Stimulated activated CD4-positive, alpha-beta T cell treated with anti-CD3 and anti-CD28 coated beads, Interleukin-2, amount 100 ng/mL, for 24 hours (primary cell): Measurements from ENCODE around the gene CHCHD3.
"Not testable (repeated sequence)": the region's sequence is repeated elsewhere in the genome, so short reads cannot be mapped to it uniquely, and the experiment has no call there.

ENCODE experiments used
- DNase-seq, 2 donors: peaks; one replicate each; pipeline ENCODE4 v3.0.0-alpha.2; 2020

The CHCHD3 gene

DNA sequence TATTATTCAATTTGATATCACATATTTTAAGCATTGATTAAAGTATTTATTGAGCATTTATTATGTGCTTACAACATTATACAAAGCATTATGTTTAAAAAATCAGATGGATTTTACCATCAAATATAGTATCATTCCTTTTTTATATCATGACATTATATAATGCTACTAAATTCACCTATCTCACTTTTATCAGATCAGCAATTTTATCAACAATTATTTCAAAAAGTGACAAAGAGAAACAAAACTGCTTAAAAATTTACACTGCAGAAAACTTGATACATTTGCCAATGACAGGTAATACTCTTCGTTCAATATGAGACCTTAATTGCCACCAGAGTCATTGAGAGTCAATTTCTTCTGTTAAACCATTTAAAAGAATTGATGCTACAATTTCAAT lies 82.0 kb downstream of the CHCHD3 start:
- DNase-seq = no peak

DNA sequence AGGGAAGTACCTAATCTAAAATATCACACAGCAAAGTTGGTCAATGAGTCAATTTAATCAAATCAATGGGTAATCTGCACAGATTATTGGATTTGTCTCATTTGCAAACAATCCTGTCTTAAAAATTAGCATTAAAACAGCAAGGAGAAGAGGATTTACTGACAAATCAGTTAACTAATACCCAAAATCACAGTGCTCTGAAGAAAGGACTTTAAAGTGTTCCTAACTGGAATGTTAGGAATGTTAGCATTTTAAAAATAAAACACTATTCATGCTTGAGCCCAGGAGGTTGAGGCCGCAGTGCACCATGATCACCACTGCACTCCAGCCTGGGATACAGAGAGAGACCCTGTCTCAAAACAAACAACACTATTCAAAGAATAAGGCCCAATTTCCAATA lies 83.1 kb downstream of the CHCHD3 start:
- DNase-seq = no peak

DNA sequence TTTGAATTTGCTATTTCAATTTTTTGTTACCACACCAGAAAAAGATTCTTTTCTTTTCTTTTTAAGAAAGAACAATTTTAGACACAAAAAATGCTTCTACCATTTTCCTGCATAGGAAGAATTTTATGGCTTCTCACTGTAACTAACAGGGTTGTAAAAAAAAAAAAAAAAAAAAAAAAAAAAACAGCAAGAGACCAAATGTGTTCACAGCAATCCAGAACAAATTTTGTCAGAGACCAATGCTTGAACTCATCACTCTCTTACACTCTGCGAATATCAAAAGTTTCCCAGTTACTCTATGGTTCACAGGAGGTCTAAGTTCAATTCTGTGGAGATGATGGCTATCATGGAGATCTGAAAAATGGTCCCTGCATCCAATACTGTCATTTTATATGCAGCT lies 84.4 kb downstream of the CHCHD3 start:
- DNase-seq = no peak

DNA sequence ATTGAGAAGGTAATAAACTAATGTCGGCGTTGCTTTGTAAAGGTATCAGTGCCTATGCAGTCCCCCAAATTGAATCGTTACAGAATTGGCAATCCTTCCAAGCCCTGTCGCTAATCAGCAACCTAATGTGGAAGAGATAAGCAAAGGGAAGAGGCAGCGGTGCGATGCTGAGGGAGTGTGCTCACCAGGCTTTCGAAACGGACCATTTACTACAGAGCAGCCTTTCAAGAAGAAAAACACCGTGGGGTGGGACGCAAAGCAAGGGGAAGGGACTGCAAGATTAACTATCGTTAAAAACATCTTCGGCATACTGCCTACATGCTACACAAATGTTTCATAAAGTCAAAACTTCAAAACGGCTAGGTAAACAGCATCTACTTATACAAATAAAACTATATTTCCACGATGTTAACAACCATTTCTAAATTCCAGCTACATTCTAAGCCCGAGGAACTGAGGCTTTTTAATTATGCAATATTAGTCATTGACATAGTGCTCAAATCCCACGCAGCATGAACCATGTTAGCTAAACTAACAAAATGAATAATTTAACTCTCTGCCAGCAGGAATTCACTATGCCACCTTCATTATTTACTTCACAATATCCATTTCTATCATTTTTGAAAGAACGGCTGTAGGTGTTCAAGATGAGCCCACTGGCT lies 85.2 kb downstream of the CHCHD3 start:
- DNase-seq = no peak

DNA sequence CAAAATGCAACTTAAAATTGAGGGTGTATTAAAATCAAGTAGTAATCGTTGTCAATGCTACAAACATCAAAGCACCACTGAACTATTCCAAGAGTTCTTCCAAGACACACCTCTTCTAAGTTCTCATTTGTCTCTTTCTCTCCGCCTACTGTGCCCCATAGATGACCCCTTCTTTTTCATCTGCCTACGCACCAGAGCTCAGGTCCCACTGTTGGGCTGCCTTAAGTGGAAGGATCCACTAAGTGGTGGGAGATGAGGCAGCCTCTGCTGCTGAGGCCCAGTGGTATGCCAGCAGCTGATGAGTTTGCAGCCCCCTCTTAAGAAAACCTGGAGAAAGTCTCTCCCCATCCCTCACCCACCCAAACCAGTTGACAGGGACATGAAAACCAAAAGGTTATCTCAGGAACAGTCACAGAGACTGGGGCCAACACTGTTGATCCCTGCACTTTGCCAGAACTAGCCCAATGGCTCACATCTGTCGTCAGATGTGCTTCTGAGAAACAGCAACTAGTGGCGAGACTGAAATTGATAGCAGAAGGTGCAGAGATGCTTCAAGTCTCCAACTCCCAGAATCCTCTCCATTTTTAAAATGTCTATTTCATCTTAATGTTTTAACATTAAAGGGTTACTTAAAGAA lies 88.4 kb downstream of the CHCHD3 start:
- DNase-seq = no peak

DNA sequence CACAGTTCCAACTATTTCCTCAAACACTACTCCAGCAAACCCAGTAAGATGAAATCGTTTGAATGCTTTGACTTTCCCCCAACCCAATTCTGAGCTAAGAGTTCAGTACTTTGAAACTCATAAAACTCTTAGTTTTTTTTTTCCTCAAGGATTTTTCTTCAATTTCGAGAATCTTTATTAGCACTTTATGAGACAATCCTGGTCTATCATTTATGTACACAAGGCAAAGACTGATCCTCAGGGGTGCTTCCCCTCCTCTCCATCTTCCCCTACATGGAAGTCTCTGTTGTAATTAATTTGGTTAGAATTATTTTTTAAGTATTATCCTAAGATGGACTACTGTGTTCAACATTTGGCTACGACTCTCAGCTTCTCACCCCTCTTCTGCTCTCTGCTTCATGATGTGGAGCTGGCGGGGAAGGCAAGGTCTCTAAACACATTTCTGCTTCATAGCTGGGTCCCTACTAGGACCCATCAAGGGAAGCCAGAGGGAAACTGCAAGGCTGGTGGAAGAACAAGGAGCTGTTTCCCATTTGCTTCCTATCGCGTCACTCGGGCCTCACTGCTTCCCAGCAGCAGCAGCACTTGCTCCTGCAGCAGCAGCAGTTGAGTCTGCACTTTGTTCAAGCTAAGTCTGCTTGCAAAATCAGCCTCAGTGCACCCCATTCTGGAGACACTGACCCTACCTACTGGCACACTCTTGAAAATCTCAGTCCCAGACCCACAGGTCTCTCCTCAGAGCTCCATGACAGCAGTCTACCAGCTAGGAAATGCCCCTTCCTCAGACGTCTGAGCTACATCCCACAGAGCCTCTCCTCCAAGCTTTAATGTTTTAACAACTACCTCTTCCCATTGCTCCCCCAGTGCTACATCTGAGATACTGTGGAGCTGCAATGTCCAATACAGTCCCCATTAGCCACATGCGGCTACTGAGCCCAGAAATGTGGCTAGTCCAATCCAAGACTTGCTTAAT lies 90.0 kb downstream of the CHCHD3 start:
- DNase-seq = no peak

DNA sequence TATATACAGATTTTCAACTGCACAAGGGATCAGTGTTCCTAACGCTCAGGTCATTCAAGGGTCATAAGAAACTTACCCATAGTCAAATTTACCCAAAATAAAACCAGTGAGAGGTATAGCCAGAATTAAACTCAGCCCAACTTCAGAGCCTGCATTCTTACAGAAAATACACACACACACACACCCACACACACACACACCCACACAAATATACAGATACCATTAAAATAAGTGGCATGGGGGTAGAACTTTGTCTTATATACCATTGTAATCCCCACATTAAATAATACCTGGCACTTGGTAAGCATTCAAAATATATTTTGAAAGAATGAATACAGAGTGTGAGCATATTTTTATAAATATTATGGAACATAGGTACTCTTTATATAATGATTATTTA lies 93.8 kb downstream of the CHCHD3 start:
- no peak for DNase-seq

DNA sequence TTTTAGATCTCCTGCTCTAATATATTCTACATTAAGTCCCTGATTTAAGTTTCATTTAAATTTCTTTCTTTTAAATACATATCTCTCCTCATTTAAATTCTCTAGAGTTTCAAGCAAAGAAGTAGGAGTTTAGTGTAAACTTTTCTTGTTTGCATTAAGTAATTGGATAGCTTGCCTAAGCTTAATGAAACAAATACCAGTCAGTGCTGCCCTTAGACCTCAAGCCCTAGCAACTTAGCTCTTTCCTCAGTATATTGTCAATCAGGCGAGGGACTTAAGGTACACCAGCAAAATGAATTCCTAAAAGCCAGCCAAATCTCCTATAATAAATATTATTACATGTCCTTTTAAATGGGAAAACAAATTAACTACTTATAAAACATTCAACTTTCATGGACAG lies 101.5 kb downstream of the CHCHD3 start:
- DNase-seq = no peak

DNA sequence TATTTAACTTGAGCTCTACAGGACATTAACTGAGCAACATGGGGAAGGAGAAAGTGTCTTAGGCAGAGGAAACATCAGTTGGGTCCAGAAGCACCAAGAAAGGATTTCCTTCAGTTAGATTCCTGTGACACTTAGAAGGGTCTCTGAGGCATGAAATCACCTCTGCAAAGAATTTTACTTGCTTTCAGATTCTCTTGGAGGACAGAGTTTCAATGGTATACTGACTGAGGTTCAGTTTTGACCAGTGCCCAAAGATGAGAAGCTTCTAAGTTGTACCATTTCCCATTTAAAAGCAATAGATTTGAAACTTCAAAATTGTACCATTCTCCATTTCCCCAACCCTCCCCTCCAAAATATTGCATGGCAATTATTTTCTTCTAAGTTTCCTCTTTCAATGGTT lies 102.4 kb downstream of the CHCHD3 start:
- no peak for DNase-seq

DNA sequence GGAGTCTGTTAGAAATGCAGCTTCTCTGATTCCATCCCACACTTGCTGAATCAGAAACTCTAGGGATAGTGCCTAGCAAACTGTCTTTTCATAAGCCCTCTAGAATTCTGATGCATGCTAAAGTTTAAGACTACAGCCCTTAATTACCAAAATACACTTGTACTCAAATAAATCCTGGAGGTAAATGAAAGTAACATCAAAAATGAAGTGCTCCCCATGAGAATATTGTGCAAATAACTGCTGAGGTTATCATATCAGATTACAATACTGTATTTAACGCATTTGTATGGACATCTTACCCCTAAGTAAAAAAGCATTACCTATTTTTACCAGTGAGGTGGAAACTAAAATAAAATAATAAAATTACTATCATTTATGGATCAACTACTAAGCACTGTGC lies 104.7 kb downstream of the CHCHD3 start:
- DNase-seq = no peak

DNA sequence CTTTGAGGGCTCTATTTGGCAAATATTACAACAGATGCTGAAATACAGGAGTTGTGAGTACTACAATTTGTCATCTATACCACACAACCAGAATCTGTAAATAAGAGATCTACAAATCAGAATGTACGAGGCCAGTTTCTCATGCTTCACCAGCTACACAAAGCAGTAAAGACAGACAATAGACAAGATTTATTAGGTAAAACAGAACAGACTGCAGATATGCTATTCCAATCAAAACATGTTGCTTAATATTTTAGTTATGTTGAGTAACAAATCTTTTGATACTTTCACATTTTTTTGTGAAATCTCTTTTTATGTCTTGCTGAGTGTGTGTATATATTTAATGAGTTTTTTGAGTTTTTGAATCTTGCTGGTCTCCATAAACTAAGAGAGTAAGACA lies 109.1 kb downstream of the CHCHD3 start:
- DNase-seq = no peak

DNA sequence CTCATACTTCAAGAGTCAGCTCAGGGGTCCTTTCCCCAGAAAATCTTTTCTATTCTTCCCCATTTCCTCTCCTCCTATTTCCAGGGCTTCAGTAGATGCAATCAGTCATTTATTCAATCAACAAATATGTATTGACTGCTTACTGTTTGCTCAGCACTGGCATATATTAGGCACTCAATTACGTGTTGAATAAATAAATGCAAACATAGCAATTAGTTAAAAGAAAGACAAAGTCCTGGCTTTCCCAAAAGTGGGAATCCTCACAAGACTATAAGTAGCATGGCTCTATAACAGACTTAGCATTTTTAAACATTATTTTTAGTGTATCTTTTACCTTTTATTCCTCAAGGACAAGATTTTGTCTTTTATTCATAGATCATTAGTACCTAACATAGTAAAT lies 111.6 kb downstream of the CHCHD3 start:
- no peak for DNase-seq

DNA sequence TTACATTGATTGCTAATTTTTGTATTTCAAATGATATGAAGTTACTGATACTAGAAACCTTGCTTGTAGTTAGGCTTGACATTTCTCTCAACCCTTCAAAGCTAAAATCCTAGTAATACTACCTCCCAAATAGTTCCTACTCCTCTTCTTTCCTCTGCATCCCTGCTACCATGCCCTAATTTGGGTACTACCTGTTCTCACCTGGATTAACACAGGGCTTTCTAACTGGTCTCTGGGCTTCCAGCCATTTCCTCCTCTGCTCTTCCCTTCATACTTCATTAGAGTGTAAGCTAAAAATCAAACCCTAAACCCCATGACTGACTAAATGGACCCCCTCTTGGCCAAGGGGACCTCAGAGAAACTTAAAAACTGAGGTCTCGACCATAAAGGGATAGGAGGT lies 112.4 kb downstream of the CHCHD3 start:
- DNase-seq = no peak

DNA sequence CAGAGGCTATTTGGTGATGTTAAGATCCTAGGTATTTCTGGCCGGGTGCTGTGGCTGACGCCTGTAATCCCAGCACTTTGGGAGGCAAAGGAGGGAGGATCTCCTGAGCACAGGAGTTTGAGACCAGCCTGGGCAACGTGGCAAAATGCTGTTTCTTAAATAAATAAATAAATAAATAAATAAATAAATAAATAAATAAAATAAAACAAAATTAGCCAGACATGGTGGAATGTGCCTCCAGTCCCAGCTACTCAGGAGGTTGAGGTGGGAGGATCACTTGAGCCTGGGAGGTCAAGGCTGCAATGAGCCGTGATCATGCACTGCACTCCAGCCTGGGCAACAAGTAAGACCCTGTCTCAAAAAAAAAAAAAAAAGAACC lies 114.4 kb downstream of the CHCHD3 start:
- not testable (repeated sequence) for DNase-seq

DNA sequence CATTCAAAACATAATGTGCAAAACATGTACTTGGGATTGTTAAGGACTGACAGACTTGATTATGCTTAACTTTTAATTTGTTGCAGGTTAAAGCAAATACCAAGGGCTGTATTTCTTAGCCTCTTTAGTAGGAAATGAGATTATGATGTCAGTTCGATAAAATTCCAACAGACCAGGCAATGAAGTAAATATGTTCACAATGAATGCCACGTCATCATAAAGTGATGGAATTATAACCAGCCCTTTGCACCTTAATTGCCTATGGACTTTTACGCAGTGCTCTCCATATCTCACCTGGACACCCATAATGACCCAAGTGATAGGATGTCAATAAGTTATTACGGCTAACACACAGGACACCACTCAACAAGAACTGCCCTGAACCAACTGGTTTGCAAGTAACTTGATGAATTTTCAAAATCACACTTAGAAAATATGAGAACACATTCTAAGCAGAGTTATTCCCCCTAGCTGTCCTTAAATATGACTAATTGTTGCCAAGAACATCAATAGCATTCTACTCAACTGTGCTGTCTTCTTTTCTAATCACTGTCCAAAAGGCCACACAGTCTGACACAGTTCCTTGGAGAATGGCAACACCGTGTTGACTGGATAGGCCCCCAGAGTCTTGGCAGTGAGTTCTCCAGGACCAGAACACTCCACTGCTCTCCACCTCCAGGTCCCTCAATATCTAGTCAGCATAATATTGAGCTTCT lies 115.0 kb downstream of the CHCHD3 start:
- DNase-seq = no peak

DNA sequence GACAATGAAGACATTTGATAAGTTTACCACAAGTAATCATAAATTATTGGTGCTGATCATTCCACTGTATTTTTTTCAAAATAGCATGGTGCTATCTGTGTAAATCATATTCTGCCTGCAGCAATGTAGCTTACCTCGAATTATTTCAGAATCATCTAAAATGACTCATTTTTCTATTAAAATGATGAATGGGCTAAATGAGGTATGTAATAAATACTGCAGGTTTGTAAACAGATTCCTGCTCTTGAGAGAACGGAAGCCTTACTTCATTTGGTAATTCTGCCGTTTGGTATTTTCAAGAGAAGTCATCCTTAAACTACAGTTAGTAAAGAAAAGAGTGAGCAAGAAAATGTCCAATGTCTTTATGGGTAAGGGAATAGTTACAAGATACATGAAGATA lies 115.9 kb downstream of the CHCHD3 start:
- no peak for DNase-seq

DNA sequence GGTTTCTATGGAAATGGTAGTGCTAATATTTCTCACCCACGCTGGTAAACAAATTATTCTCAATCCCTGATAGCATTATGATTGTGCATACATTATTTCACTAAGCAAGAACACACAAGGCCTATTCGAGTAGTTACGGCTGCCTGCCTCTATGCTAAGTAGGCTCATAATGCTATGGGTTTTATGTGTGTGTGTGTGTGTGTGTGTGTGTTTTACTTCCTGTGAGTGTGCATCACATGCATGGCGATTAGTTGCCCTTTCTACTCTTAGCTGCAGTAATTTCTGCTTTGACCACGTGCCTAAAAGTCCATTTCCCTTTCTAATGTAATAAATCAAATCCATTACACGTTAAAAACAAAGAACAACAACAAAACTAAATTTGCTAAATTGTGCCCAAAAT lies 117.0 kb downstream of the CHCHD3 start:
- DNase-seq = no peak

DNA sequence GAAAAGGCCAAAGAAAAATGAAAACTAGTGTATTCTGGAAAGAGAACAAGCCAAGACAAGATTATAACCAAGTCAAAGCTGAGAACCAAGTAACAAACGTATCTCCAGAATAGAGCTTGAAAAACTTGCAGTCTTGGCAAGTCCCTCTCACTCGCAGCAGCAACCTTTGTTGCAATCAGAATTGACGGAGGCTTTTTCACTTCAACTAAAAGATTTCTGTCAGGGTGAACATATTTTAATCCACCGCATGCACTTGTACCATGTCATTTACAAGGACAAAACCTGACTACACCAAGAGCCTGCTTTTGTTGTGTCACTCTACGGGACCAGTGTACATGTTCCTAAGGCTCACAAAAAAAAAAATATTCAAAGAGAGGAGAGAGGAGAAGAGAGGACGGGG lies 122.0 kb downstream of the CHCHD3 start:
- DNase-seq = no peak

DNA sequence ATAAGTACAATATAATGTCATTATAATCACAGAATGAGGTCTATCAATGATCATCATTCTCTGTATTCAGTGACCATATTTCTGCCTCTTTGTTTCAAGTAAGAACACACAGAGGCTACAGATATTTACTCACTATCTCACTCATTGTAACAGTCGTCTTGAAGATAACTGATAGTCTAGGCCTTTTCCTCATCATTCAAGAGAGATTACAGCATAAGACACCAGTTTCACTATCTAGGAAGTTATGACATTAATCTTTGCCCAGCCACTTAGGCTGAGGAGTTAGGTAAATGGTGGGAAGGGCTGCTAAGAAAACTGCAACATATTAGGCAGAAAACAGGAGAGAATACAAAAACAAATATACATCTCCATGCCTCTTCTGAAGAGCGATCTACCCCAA lies 125.3 kb downstream of the CHCHD3 start:
- DNase-seq = no peak

DNA sequence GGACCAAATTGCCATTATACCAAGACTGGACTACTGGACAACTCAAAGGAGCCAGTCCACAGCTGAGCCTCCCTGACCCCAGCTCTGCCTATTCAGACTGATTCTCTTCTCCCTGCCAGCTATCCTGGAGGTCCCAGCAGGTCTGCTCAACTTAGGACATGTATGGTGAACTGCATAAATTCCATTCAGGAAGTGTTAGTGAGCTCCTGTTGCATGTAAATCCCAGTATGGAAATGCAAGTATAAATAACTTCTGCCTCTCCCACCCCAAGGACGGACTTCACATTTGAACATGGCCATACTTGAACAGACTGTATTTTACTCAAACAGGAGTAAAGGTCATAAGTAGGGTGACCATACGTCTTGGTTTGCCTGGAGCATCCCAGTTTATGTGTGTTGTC lies 128.4 kb downstream of the CHCHD3 start:
- DNase-seq = no peak

DNA sequence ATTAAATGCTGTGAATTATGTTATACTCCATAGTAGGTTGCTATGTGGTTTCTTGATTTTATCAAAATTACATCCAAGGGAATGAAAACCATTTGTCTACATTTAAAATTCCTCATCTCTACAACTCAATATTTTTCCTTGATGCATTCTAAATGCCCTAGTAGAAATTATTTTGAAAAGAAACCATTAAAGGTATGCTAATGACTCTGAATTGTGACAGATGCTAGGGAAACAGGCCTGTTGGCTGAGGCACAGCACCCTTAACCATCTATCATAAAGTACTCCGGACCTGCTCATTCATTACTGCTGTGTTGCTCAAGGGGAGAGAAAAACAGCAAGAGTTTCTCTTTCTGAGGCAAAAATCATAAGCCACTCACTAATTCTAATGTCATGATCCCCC lies 131.2 kb downstream of the CHCHD3 start:
- no peak for DNase-seq

DNA sequence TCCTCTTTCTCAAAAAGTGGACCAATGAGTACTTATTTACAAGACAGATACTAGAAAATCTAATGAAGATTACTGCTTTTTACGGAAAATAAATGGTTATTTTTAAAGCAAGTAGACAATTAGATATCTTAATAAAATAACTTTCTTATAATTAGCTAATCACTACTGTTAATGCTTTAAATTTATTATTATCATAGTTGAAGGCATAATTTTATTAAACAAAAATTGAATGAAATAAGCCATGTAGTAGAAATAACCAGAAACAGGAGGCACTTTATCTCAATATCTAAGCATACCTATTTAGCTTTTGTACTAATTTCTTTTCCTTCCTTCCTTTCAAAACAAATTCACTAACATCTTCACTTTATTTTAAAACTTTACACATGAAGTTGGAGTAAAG lies 134.9 kb downstream of the CHCHD3 start:
- no peak for DNase-seq

DNA sequence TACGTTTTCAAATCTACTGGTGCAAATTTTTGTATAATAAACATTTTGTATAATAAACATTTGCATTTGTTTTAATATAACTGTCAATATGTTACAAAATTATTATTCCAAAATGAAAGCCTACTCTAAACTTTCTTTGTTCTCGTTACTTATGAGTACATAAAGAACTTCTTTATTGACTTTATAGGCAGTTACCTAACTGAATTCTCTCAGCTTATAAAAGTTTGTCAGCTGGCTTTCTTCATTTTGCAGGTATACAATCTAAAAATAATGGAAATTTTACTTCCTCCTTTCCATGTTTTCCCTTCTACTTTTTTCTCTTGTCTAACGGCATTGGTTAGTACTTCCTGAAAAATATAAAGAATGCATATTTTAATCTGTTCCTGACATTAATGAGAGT lies 137.1 kb downstream of the CHCHD3 start:
- DNase-seq = no peak
